ENCODE data around the gene TAB3. TPM values are rescaled to one million over a fixed set of nuclear protein-coding genes. Genes with fewer than 3 reads are reported as not detected.

TAB3 gene
- total and polyA plus RNA-seq, 9 of the 15 experiments (the other 6 are each of a cell fraction or from before 2014, with no cell fraction given) = 2.4 to 31.1 (median 15.5) TPM

DNA sequence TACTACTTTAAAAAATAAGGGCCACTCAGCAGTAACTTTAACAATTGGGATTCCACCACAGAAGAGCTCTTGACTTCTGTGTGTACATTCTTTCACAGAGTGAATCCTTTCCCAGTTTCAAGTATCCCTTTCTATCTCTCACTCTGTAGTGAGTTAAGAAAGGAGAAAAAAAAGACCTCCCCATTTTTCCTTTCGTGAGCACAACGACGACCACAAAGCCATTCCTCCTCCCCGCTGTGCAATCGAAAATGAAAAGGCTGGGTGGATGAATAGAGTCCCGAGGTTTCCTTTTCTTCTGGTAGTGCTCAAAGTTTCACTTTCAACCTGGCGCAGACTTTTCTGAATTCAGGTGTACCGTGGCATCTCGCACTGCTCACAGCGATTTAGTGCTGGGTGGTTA, 58.0 kb downstream of the TAB3 start:
- ATAC-seq (no peak), FAIRE-seq (no peak), DNase-seq (ENCODE audit: extremely low read depth in 1 of 4, low spot score in 3 of 4) (no peak)
- TF ChIP-seq HSF4 (CRISPR knock-in tag; IDR thresholded peaks at IDR 0.05; ENCODE audit: borderline replicate concordance) = no peak
- Histone ChIP-seq H3K27me3 (ENCODE audit: control insufficient read depth in 2 of 2, insufficient read depth in 2 of 2, low read length in 2 of 2) (no peaks in the 10 kb centered on the region), H3K27ac (ENCODE audit: extremely low read depth, low read depth, low read length) (no peak overlapping the region), H3K36me3 (ENCODE audit: control insufficient read depth, insufficient read depth, low read length) (peaks cover 15% of the 10 kb centered on the region), H3K9me3 (replicated peaks; ENCODE audit: control insufficient read depth, insufficient read depth, low read depth, low read length) (no peaks in the 10 kb centered on the region), H3K4me2 (ENCODE audit: insufficient read depth, low read length) (no peak overlapping the region), H3K9me1 (ENCODE audit: control insufficient read depth, insufficient read depth, low read length) (no peaks in the 10 kb centered on the region), H3K4me3 (no peak overlapping the region), H3K9ac (ENCODE audit: insufficient read depth in 1 of 2, low read depth in 2 of 2, low read length in 2 of 2) (no peak overlapping the region), H3K79me2 (ENCODE audit: control insufficient read depth, insufficient read depth, low read length) (no peaks in the 10 kb centered on the region), H4K20me1 (replicated peaks; ENCODE audit: control insufficient read depth, insufficient read depth, low read length) (no peaks in the 10 kb centered on the region), H3K4me1 (replicated peaks in 1 of 2; ENCODE audit: control insufficient read depth in 2 of 2, insufficient read depth in 2 of 2, low read length in 2 of 2) (no peaks in the 10 kb centered on the region), H2AFZ (ENCODE audit: low read depth, low read length) (no peak overlapping the region)
- intact Hi-C loops (cut with micrococcal nuclease) = no loop called here
- CTCF ChIA-PET (ENCODE audit: low intra/inter-chr PET ratio) = no interaction called here
- 100% methylated on average over 4 of the region's 10 CpGs for WGBS (ENCODE audit: insufficient coverage, low coverage, missing lambda C conversion rate)
- no TSS peak for BruUV-seq (replicated peaks)
- POLR2A ChIA-PET = no interaction called here
- in situ Hi-C loops (cut with MboI) = no loop called here

DNA sequence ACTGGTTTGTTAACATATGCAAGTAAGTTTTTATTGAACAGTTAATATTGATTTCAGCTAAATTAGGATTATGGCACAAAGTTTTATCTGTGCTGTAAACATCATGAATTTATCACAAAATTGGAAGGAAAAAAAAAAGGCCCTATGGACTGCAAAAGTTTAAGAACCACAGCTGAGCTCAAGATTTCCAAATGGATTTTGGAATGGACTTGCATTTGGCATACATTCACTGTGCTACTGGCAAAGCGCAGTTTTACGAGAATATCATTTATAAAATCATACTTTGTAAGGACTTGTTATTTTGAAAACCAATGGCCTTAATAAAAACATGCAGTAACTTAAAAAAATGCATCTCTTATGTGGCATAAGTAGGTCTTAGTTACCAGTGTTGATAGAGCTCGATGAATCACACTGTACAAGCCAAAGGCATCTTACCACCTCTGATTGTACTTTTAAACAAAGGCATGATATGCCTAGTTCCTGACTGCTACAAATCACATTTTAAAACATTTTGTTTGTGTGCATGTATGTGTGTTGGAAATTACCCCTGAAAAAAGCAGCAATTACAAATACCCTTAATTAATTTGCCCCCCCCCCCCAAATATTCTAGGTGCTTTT, 58.6 kb downstream of the TAB3 start:
- H3K4me3 ChIP-seq = no peak overlapping the region
- in situ Hi-C loops (cut with MboI) = no loop called here
- peaks cover 14% of the 10 kb centered on the region for H3K36me3 ChIP-seq (ENCODE audit: control insufficient read depth, insufficient read depth, low read length)
- H3K79me2 ChIP-seq (ENCODE audit: control insufficient read depth, insufficient read depth, low read length) = no peaks in the 10 kb centered on the region
- intact Hi-C loops (cut with micrococcal nuclease) = no loop called here
- WGBS (ENCODE audit: insufficient coverage, low coverage, missing lambda C conversion rate) = 90% methylated on average over 3 of the region's 3 CpGs
- H3K27me3 ChIP-seq (ENCODE audit: control insufficient read depth in 2 of 2, insufficient read depth in 2 of 2, low read length in 2 of 2) = no peaks in the 10 kb centered on the region
- ChIA-PET CTCF (ENCODE audit: low intra/inter-chr PET ratio) (no interaction called here), POLR2A (interaction anchor here (0.7 kb wide), 1 partner anchor 54 kb away, joined by 3 read pairs; no protein-coding TSS in a partner anchor)
- no peaks in the 10 kb centered on the region for H3K9me3 ChIP-seq (replicated peaks; ENCODE audit: control insufficient read depth, insufficient read depth, low read depth, low read length)
- H3K4me2 ChIP-seq (ENCODE audit: insufficient read depth, low read length) = no peak overlapping the region
- DNase-seq (ENCODE audit: extremely low read depth in 1 of 4, low spot score in 3 of 4) (no peak), FAIRE-seq (no peak), ATAC-seq (no peak)
- no peaks in the 10 kb centered on the region for H3K9me1 ChIP-seq (ENCODE audit: control insufficient read depth, insufficient read depth, low read length)
- BruUV-seq (replicated peaks) = no TSS peak
- H3K27ac ChIP-seq (ENCODE audit: extremely low read depth, low read depth, low read length) = no peak overlapping the region
- no peaks in the 10 kb centered on the region for H4K20me1 ChIP-seq (replicated peaks; ENCODE audit: control insufficient read depth, insufficient read depth, low read length)
- TF ChIP-seq, protein P1, sequence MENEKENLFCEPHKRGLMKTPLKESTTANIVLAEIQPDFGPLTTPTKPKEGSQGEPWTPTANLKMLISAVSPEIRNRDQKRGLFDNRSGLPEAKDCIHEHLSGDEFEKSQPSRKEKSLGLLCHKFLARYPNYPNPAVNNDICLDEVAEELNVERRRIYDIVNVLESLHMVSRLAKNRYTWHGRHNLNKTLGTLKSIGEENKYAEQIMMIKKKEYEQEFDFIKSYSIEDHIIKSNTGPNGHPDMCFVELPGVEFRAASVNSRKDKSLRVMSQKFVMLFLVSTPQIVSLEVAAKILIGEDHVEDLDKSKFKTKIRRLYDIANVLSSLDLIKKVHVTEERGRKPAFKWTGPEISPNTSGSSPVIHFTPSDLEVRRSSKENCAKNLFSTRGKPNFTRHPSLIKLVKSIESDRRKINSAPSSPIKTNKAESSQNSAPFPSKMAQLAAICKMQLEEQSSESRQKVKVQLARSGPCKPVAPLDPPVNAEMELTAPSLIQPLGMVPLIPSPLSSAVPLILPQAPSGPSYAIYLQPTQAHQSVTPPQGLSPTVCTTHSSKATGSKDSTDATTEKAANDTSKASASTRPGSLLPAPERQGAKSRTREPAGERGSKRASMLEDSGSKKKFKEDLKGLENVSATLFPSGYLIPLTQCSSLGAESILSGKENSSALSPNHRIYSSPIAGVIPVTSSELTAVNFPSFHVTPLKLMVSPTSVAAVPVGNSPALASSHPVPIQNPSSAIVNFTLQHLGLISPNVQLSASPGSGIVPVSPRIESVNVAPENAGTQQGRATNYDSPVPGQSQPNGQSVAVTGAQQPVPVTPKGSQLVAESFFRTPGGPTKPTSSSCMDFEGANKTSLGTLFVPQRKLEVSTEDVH (IDR thresholded peaks at IDR 0.05; ENCODE audit: low read depth, partially characterized antibody) = no peak
- TF ChIP-seq HCFC1 (IDR thresholded peaks at IDR 0.05; ENCODE audit: low read depth, low read length) (no peak), NR2C2 (CRISPR knock-in tag; IDR thresholded peaks at IDR 0.05) (no peak), NR2C2 (tag; IDR thresholded peaks at IDR 0.05) (no peak), HNRNPUL1 (IDR thresholded peaks at IDR 0.05; ENCODE audit: low read length) (no peak), ZSCAN32 (CRISPR knock-in tag; IDR thresholded peaks at IDR 0.05) (no peak), CHD4 (IDR thresholded peaks at IDR 0.05; ENCODE audit: insufficient read depth, insufficient replicate concordance, low read depth, low read length, poor library complexity, severe bottlenecking) (no peak), ZNF146 (CRISPR knock-in tag; IDR thresholded peaks at IDR 0.05; ENCODE audit: unreplicated experiment) (no peak), ZNF12 (CRISPR knock-in tag; IDR thresholded peaks at IDR 0.05) (no peak), EWSR1 (IDR thresholded peaks at IDR 0.05; ENCODE audit: borderline replicate concordance, low read depth, partially characterized antibody) (no peak)
- TF ChIP-seq, protein P2, sequence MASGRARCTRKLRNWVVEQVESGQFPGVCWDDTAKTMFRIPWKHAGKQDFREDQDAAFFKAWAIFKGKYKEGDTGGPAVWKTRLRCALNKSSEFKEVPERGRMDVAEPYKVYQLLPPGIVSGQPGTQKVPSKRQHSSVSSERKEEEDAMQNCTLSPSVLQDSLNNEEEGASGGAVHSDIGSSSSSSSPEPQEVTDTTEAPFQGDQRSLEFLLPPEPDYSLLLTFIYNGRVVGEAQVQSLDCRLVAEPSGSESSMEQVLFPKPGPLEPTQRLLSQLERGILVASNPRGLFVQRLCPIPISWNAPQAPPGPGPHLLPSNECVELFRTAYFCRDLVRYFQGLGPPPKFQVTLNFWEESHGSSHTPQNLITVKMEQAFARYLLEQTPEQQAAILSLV (tag; IDR thresholded peaks at IDR 0.05) = no peak
- no peak overlapping the region for H3K9ac ChIP-seq (ENCODE audit: insufficient read depth in 1 of 2, low read depth in 2 of 2, low read length in 2 of 2)
- H3K4me1 ChIP-seq (replicated peaks in 1 of 2; ENCODE audit: control insufficient read depth in 2 of 2, insufficient read depth in 2 of 2, low read length in 2 of 2) = no peaks in the 10 kb centered on the region
- H2AFZ ChIP-seq (ENCODE audit: low read depth, low read length) = no peak overlapping the region
